H9 (cell line): ENCODE data around the gene ANXA4. TPM values are rescaled to one million over a fixed set of nuclear protein-coding genes. Genes with fewer than 3 reads are reported as not detected.

Experiments
- DNase-seq: peaks from one replicate; pipeline ENCODE4 v3.0.0-alpha.2; 2017
- H2AFZ ChIP-seq: one replicate; pipeline ENCODE4 v1.6.1; 2013; ENCODE audit warnings: mild to moderate bottlenecking, low read length, control low read depth, moderate library complexity
- H2AK5ac ChIP-seq: 2 replicates; pipeline ENCODE4 v1.6.1; 2013; ENCODE audit warnings: low read length, control low read depth, mixed read lengths; ENCODE audit not compliant: insufficient read length
- H2BK120ac ChIP-seq: one replicate; pipeline ENCODE4 v1.6.1; 2013; ENCODE audit warnings: low read depth, mild to moderate bottlenecking, low read length, control low read depth, inconsistent platforms; ENCODE audit not compliant: poor library complexity, severe bottlenecking
- H2BK12ac ChIP-seq: 2 replicates; pipeline ENCODE4 v1.6.1; 2013; ENCODE audit warnings: low read length, control low read depth, mixed read lengths, low read depth; ENCODE audit not compliant: insufficient read length
- H2BK15ac ChIP-seq: 2 replicates; pipeline ENCODE4 v1.6.1; 2013; ENCODE audit warnings: low read depth, low read length, control low read depth
- H2BK20ac ChIP-seq: one replicate; pipeline ENCODE4 v1.6.1; 2013; ENCODE audit warnings: low read depth, mild to moderate bottlenecking, low read length, control low read depth, inconsistent platforms; ENCODE audit not compliant: poor library complexity, severe bottlenecking
- H2BK5ac ChIP-seq: 2 replicates; pipeline ENCODE4 v1.6.1; 2013; ENCODE audit warnings: low read length, control low read depth, mixed read lengths; ENCODE audit not compliant: insufficient read length
- H3K14ac ChIP-seq: 2 replicates; pipeline ENCODE4 v1.6.1; 2013; ENCODE audit warnings: low read length, control low read depth; ENCODE audit not compliant: insufficient read depth
- H3K18ac ChIP-seq: 2 replicates; pipeline ENCODE4 v1.6.1; 2013; ENCODE audit warnings: low read depth, mild to moderate bottlenecking, mixed read lengths, low read length, control low read depth; ENCODE audit not compliant: insufficient read length
- H3K23ac ChIP-seq: 2 replicates; pipeline ENCODE4 v1.6.1; 2013; ENCODE audit warnings: low read length, control low read depth, mixed read lengths, low read depth; ENCODE audit not compliant: insufficient read length
- H3K23me2 ChIP-seq: 2 replicates; pipeline ENCODE4 v1.6.1; 2013; ENCODE audit warnings: low read depth, mild to moderate bottlenecking, mixed read lengths, low read length, control low read depth; ENCODE audit not compliant: insufficient read length, poor library complexity, severe bottlenecking
- H3K27ac ChIP-seq: 2 replicates; pipeline ENCODE4 v1.5.1; 2013; ENCODE audit warnings: low read length, control low read depth, mixed read lengths, low read depth; ENCODE audit not compliant: insufficient read length
- H3K27me3 ChIP-seq: 2 replicates; pipeline ENCODE4 v1.6.1; 2013; ENCODE audit warnings: low read length, control low read depth, inconsistent platforms; ENCODE audit not compliant: insufficient read depth
- H3K4ac ChIP-seq: 2 replicates; pipeline ENCODE4 v1.6.1; 2013; ENCODE audit warnings: low read depth, mild to moderate bottlenecking, control low read depth, inconsistent platforms, low read length, moderate library complexity
- H3K4me1 ChIP-seq: 2 replicates; pipeline ENCODE4 v1.6.1; 2013; ENCODE audit warnings: low read length, control low read depth, inconsistent platforms; ENCODE audit not compliant: insufficient read depth
- H3K4me2 ChIP-seq: 2 replicates; pipeline ENCODE4 v1.6.1; 2013; ENCODE audit warnings: low read length, control low read depth, mixed read lengths; ENCODE audit not compliant: insufficient read length, insufficient read depth
- H3K56ac ChIP-seq: 2 replicates; pipeline ENCODE4 v1.6.1; 2013; ENCODE audit warnings: low read depth, mild to moderate bottlenecking, mixed read lengths, low read length, control low read depth; ENCODE audit not compliant: insufficient read length
- H3K79me1 ChIP-seq: 2 replicates; pipeline ENCODE4 v1.6.1; 2013; ENCODE audit warnings: low read depth, mild to moderate bottlenecking, moderate library complexity, low read length, control low read depth, inconsistent platforms; ENCODE audit not compliant: insufficient read depth, poor library complexity, severe bottlenecking
- H3K79me2 ChIP-seq: 2 replicates; pipeline ENCODE4 v1.6.1; 2013; ENCODE audit warnings: low read length, control low read depth, inconsistent platforms; ENCODE audit not compliant: insufficient read depth
- H3K9ac ChIP-seq: 2 replicates; pipeline ENCODE4 v1.6.1; 2013; ENCODE audit warnings: low read length, control low read depth, mixed read lengths; ENCODE audit not compliant: insufficient read length; ENCODE audit errors: extremely low read depth
- H3K9me3 ChIP-seq: one replicate; pipeline ENCODE4 v1.6.1; 2013; ENCODE audit warnings: low read depth, low read length, inconsistent platforms; ENCODE audit not compliant: control insufficient read depth
- H3T11ph ChIP-seq: one replicate; pipeline ENCODE4 v1.6.1; 2013; ENCODE audit warnings: mild to moderate bottlenecking, low read length, control low read depth, inconsistent platforms
- H4K20me1 ChIP-seq: one replicate; pipeline ENCODE4 v1.6.1; 2013; ENCODE audit not compliant: control insufficient read depth, insufficient read length, insufficient read depth
- H4K5ac ChIP-seq: 2 replicates; pipeline ENCODE4 v1.6.1; 2013; ENCODE audit warnings: low read depth, mild to moderate bottlenecking, mixed read lengths, low read length, control low read depth; ENCODE audit not compliant: insufficient read length
- H4K8ac ChIP-seq: replicated peaks from 2 replicates; pipeline ENCODE4 v1.6.1; 2013; ENCODE audit warnings: low read length, control low read depth, mixed read lengths, low read depth; ENCODE audit not compliant: insufficient read length
- H4K91ac ChIP-seq: 2 replicates; pipeline ENCODE4 v1.6.1; 2013; ENCODE audit warnings: low read depth, mild to moderate bottlenecking, moderate library complexity, mixed read lengths, low read length, control low read depth; ENCODE audit not compliant: insufficient read length
- H3K27ac Mint-ChIP-seq, 3 experiments: 2 replicates in 2 of 3; 3 replicates in 1 of 3; pipeline ENCODE4 v1.8.0; 2020 to 2021; ENCODE audit warnings: mixed read lengths in 3 of 3, mild to moderate bottlenecking in 1 of 3, moderate library complexity in 1 of 3
- H3K27me3 Mint-ChIP-seq: 2 replicates; pipeline ENCODE4 v1.8.0; 2021; ENCODE audit warnings: low read depth, mild to moderate bottlenecking, moderate library complexity, mixed read lengths
- H3K36me3 Mint-ChIP-seq, 3 experiments: 2 replicates in 2 of 3; 3 replicates in 1 of 3; pipeline ENCODE4 v1.8.0; 2020 to 2021; ENCODE audit warnings: low read depth in 3 of 3, mixed read lengths in 3 of 3; ENCODE audit not compliant: insufficient read depth in 1 of 3
- H3K4me1 Mint-ChIP-seq, 2 experiments: 2 replicates each; pipeline ENCODE4 v1.8.0; 2020; ENCODE audit warnings: mixed read lengths in 2 of 2
- H3K4me3 Mint-ChIP-seq, 2 experiments: 2 replicates in 1 of 2; 3 replicates in 1 of 2; pipeline ENCODE4 v1.8.0; 2020 to 2021; ENCODE audit warnings: mild to moderate bottlenecking in 2 of 2, mixed read lengths in 2 of 2, moderate library complexity in 1 of 2
- H3K9me3 Mint-ChIP-seq, 2 experiments: 2 replicates in 1 of 2; 3 replicates in 1 of 2; pipeline ENCODE4 v1.8.0; 2020; ENCODE audit warnings: mild to moderate bottlenecking in 2 of 2, mixed read lengths in 2 of 2, moderate library complexity in 1 of 2
- WGBS: extraction: QIAGEN DNeasy Blood & Tissue Kit; methylation state at CpG from one replicate; pipeline ENCODE4 v1.1.7; 2013; ENCODE audit warnings: missing lambda C conversion rate, low lambda C conversion rate, mixed read lengths; ENCODE audit not compliant: insufficient read length; ENCODE audit errors: extremely low coverage; 5-methylcytosine and 5-hydroxymethylcytosine counted together
- total RNA-seq: library from RNA; stranded (reverse); gene quantifications from 2 replicates; pipeline ENCODE4 v1.2.1, GENCODE V29; 2021
- TF ChIP-seq, protein P1 (sequence below): fragments of 200-600 bp; sonication (generic); conservative IDR thresholded peaks from 3 replicates; pipeline ENCODE4 v1.8.0; 2021; ENCODE audit warnings: antibody characterized with exemption, mild to moderate bottlenecking

The ANXA4 gene
- total RNA-seq, 1 experiment from 2014 or later: 14.4 TPM

DNA sequence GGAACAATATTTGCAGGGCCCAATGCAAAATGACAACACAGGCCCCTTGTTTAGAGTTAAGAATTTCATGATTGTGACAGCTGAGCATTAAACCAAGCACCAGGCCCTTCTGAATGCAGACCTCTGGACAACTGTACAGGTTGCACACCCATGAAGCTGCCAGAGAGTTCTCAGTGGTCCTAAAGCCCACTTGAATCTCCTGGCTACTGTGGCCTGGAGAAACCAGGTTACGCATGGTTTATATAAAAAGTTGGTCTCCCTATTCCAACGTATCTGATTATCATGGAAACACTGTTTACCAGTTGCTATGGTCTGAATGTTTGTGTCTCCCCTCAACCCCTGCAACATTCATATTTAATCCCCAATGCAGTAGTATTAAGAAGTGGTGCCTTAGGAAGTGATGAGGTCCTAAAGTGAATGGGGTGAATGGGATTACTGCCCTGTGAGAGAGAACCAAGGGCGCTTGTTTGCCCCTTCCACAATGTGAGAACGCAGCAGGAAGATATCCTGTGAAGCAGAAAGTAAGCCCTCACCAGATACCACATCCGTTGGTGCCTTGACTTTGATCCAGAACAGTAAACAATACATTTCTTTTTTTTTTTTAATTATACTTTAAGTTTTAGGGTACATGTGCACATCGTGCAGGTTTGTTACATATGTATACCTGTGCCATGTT, 48.0 kb upstream of the ANXA4 start:
- no peak for DNase-seq

More for the DNA sequence above, 48.0 kb upstream of the ANXA4 start:
- no peak overlapping the region for H3K56ac ChIP-seq
- no peaks in the 10 kb centered on the region for H3K79me2 ChIP-seq
- H3K27me3 ChIP-seq: no peaks in the 10 kb centered on the region
- Mint-ChIP-seq H3K4me1 (peaks cover 3 to 9% of the 10 kb centered on the region in 2 experiments; a peak in 3 of 4 replicates), H3K27ac (no peak overlapping the region), H3K9me3 (no peaks in the 10 kb centered on the region), H3K36me3 (no peaks in the 10 kb centered on the region), H3K4me3 (no peak overlapping the region), H3K27me3 (peaks cover 6% of the 10 kb centered on the region)
- H3K4ac ChIP-seq: no peak overlapping the region
- no peak overlapping the region for H2BK15ac ChIP-seq
- H4K91ac ChIP-seq: no peak overlapping the region
- TF ChIP-seq, protein P1, sequence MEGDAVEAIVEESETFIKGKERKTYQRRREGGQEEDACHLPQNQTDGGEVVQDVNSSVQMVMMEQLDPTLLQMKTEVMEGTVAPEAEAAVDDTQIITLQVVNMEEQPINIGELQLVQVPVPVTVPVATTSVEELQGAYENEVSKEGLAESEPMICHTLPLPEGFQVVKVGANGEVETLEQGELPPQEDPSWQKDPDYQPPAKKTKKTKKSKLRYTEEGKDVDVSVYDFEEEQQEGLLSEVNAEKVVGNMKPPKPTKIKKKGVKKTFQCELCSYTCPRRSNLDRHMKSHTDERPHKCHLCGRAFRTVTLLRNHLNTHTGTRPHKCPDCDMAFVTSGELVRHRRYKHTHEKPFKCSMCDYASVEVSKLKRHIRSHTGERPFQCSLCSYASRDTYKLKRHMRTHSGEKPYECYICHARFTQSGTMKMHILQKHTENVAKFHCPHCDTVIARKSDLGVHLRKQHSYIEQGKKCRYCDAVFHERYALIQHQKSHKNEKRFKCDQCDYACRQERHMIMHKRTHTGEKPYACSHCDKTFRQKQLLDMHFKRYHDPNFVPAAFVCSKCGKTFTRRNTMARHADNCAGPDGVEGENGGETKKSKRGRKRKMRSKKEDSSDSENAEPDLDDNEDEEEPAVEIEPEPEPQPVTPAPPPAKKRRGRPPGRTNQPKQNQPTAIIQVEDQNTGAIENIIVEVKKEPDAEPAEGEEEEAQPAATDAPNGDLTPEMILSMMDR: no peak
- H2BK20ac ChIP-seq: no peak overlapping the region
- no peak overlapping the region for H3K23ac ChIP-seq
- no peak overlapping the region for H3K27ac ChIP-seq
- no peaks in the 10 kb centered on the region for H3K23me2 ChIP-seq
- no peak overlapping the region for H2BK5ac ChIP-seq
- H4K8ac ChIP-seq: no peak overlapping the region
- H3K4me1 ChIP-seq: no peaks in the 10 kb centered on the region
- no peak overlapping the region for H3K14ac ChIP-seq
- no peak overlapping the region for H2AK5ac ChIP-seq
- H3K9me3 ChIP-seq: no peaks in the 10 kb centered on the region
- no peak overlapping the region for H4K5ac ChIP-seq
- no peaks in the 10 kb centered on the region for H4K20me1 ChIP-seq
- H3K9ac ChIP-seq: no peak overlapping the region
- H3K4me2 ChIP-seq: no peak overlapping the region
- H3T11ph ChIP-seq: no peak overlapping the region
- H3K79me1 ChIP-seq: no peaks in the 10 kb centered on the region
- WGBS: no CpG with 5 or more reads among the region's 6 CpGs
- H2BK120ac ChIP-seq: no peak overlapping the region
- H2BK12ac ChIP-seq: no peak overlapping the region
- H2AFZ ChIP-seq: no peak overlapping the region
- H3K18ac ChIP-seq: no peak overlapping the region
